ENCODE results near the gene KCTD18.

KCTD18 gene

GRCh38 chr2:200509612-200510433 is at the start of gene KCTD18:
TSS of gene KCTD18 (minus strand) at chr2:200510068. CDS start at chr2:200507016, 3,052 bp downstream.
- H3K27me3 ChIP-seq (ENCODE audit: control insufficient read depth, low read length): 0 out of 2 replicates have a peak, but pooled peaks cover 5% of the 10 kb centered on the region
- no peaks in the 10 kb centered on the region for H4K20me1 ChIP-seq (ENCODE audit: control insufficient read depth, insufficient read depth, low read depth, low read length)
- no peaks in the 10 kb centered on the region for H3F3A ChIP-seq (ENCODE audit: control insufficient read depth, insufficient read depth)
- H3K9me3 ChIP-seq (ENCODE audit: control insufficient read depth, insufficient read depth, low read length): no peaks in the 10 kb centered on the region
- H3K79me2 ChIP-seq (ENCODE audit: control insufficient read depth, low read length): peaks cover 16% of the 10 kb centered on the region
- H3K36me3 ChIP-seq (ENCODE audit: control insufficient read depth, low read length): peaks cover 17% of the 10 kb centered on the region
- peak within 1 kb of the TSS; percentile 86 for H3K4me3 ChIP-seq (ENCODE audit: low read length)
- TF ChIP-seq EZH2phosphoT487 (IDR thresholded peaks at IDR 0.05; ENCODE audit: borderline replicate concordance, low read length): no peak
- TF ChIP-seq CTCF (IDR thresholded peaks at IDR 0.05; ENCODE audit: low read depth, low read length, poor library complexity, severe bottlenecking): peak; percentile 77
- H3K27ac ChIP-seq (ENCODE audit: low read depth, low read length): peak within 1 kb of the TSS; percentile 24
- H3K4me1 ChIP-seq (ENCODE audit: control insufficient read depth, low read length): peaks cover 18% of the 10 kb centered on the region
- H3K4me2 ChIP-seq (ENCODE audit: low read length): peak within 1 kb of the TSS; percentile 96
- H3K9me2 ChIP-seq (replicated peaks; ENCODE audit: control insufficient read depth, low read length): no peaks in the 10 kb centered on the region

- Histone ChIP-seq H4K20me1 (ENCODE audit: control insufficient read depth, insufficient read depth, low read depth, low read length) (no peaks in the 10 kb centered on the region), H3K9me2 (replicated peaks; ENCODE audit: control insufficient read depth, low read length) (no peaks in the 10 kb centered on the region), H3K4me2 (ENCODE audit: low read length) (no peak overlapping the region), H3K4me1 (ENCODE audit: control insufficient read depth, low read length) (no peaks in the 10 kb centered on the region), H3K9me3 (ENCODE audit: control insufficient read depth, insufficient read depth, low read length) (no peaks in the 10 kb centered on the region), H3K27ac (ENCODE audit: low read depth, low read length) (no peak overlapping the region), H3F3A (ENCODE audit: control insufficient read depth, insufficient read depth) (no peaks in the 10 kb centered on the region), H3K79me2 (ENCODE audit: control insufficient read depth, low read length) (no peaks in the 10 kb centered on the region), H3K4me3 (ENCODE audit: low read length) (no peak overlapping the region), H3K36me3 (ENCODE audit: control insufficient read depth, low read length) (peaks cover 91% of the 10 kb centered on the region), H3K27me3 (ENCODE audit: control insufficient read depth, low read length) (no peaks in the 10 kb centered on the region)
- TF ChIP-seq CTCF (IDR thresholded peaks at IDR 0.05; ENCODE audit: low read depth, low read length, poor library complexity, severe bottlenecking) (no peak), EZH2phosphoT487 (IDR thresholded peaks at IDR 0.05; ENCODE audit: borderline replicate concordance, low read length) (no peak)
These were observed 30.9 kb upstream of the KCTD18 start for GRCh38 chr2:200540793-200541192.

- no peaks in the 10 kb centered on the region for H3F3A ChIP-seq (ENCODE audit: control insufficient read depth, insufficient read depth)
- no peaks in the 10 kb centered on the region for H3K4me1 ChIP-seq (ENCODE audit: control insufficient read depth, low read length)
- no peak overlapping the region for H3K4me3 ChIP-seq (ENCODE audit: low read length)
- H3K79me2 ChIP-seq (ENCODE audit: control insufficient read depth, low read length): peaks cover 7% of the 10 kb centered on the region
- H3K27me3 ChIP-seq (ENCODE audit: control insufficient read depth, low read length): no peaks in the 10 kb centered on the region
- no peaks in the 10 kb centered on the region for H3K9me2 ChIP-seq (replicated peaks; ENCODE audit: control insufficient read depth, low read length)
- H3K9me3 ChIP-seq (ENCODE audit: control insufficient read depth, insufficient read depth, low read length): no peaks in the 10 kb centered on the region
- H3K36me3 ChIP-seq (ENCODE audit: control insufficient read depth, low read length): peaks cover 87% of the 10 kb centered on the region
- no peak overlapping the region for H3K27ac ChIP-seq (ENCODE audit: low read depth, low read length)
- no peak for TF ChIP-seq EZH2phosphoT487 (IDR thresholded peaks at IDR 0.05; ENCODE audit: borderline replicate concordance, low read length)
- no peak for TF ChIP-seq CTCF (IDR thresholded peaks at IDR 0.05; ENCODE audit: low read depth, low read length, poor library complexity, severe bottlenecking)
- H3K4me2 ChIP-seq (ENCODE audit: low read length): no peak overlapping the region
- H4K20me1 ChIP-seq (ENCODE audit: control insufficient read depth, insufficient read depth, low read depth, low read length): no peaks in the 10 kb centered on the region
These were observed 28.3 kb upstream of the KCTD18 start for GRCh38 chr2:200538139-200538538.

Measured in DOHH2 (cell line).